ENCODE measurements around the gene CPED1.
A peak's percentile ranks its signal among the peaks of the same experiment; 100 is the strongest.
"Not testable (repeated sequence)": the region's sequence is repeated elsewhere in the genome, so short reads cannot be mapped to it uniquely, and the experiment has no call there.

CPED1 gene

GRCh38 chr7:120997882-120998474, 9.5 kb downstream of the CPED1 start:
- no peak for FAIRE-seq

- FAIRE-seq = no peak
Observed at GRCh38 chr7:120998520-120998919, 10.0 kb downstream of the CPED1 start.

GRCh38 chr7:120998996-120999565, 10.6 kb downstream of the CPED1 start:
- no peak for FAIRE-seq

DNA sequence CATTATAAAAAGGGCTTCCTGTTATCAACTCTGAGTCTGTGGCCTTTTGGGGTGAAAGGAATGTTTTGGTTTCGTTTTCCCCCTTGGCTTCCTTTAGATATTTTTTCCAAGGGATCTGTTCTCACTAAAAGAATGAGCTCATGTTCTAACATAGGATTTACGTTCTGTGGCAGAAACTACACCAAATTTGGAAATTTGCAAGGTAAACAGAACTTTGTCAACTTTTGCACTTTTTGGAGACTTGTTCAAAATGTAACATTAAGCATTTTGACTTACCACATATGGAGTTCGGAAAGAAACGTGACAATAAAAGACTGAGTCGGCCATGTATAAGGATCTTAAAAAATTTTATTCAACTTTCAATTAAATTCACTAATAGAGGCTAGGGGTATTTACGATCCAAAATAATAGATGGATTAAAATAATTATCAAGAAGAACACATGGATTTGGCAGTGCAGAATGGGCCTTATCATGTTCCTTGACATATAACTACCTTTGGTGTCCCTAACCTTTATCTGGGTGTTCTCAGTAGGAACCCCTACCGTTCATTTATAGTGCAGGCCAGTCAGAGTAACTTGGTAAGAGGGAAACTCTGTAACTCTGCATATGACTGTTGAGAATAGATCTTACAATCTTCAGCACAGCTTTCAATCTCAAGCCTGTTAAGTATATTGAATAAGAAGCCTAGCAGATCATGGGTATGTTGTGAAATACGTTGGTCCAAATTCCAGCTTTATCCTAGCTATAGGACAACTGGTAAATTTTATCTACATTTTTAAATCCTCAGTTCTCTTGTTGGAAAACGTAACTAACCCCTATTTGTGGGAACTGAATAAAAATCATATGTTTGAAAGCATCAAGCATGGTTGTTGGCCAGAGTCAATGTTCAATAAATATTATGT, 11.8 kb downstream of the CPED1 start:
- FAIRE-seq = no peak

DNA sequence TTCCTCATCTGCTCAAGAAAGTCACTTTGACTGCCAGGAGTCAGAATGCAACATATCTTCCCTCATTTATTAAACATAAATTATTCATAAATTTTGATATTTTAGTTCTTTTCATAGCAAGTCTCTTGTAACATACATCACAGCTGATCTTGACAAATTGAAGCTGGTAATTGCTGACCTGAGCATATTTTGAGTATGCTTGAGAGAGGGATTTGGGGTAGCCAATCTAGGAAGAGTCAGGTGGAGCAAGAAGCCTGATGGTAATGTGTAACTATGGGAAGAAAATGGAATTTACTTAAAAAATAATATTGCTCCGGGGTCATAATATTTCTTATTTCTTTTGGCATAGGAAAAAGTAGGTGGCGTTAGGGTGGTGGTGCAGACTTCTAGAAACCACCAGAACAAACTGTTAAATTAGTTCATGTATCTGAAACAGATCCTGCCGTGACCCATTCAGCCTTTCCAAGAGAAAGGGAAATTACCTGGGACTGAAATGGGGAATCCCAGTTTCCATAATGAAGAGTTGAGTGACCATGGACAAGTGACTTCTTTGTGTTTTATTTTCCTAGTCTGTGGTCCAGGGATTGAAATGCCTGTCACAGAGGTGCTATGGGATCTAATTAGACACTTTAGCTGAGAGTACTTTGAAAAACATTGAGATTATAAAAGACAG, 12.9 kb downstream of the CPED1 start:
- no peak for FAIRE-seq

DNA sequence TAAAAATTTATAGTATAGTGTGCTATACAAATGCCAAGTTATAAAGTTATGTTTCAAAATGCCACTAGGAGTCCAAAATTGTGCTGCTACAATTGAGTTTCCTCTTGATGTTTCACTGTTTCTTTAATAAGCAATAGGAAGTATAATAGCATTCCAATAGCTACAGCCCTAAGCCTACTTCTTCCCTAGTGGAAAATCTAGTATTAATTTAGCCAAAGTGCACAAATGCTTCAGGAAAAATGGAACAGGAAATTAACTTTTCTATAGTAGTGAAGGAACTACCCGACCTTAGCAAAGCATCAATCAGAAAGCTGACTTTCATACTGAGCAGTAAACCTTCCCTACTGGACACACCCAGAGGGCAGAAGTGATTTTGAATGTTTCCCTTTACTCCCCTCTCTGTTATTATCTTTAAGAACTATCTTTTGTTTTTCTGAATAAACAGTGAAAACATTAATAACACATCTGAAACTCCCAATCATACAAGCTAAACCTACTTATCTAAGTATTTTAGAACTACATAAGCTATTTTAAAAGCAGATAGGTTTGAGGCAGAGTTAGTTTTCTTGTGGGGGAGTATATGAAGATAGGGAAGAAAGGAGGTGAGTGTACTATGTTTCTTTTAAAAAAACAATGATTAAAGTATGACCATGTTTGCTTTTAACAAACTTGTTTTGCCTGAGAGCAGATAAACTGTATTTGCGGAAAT, 13.7 kb downstream of the CPED1 start:
- FAIRE-seq = peak; percentile 93

DNA sequence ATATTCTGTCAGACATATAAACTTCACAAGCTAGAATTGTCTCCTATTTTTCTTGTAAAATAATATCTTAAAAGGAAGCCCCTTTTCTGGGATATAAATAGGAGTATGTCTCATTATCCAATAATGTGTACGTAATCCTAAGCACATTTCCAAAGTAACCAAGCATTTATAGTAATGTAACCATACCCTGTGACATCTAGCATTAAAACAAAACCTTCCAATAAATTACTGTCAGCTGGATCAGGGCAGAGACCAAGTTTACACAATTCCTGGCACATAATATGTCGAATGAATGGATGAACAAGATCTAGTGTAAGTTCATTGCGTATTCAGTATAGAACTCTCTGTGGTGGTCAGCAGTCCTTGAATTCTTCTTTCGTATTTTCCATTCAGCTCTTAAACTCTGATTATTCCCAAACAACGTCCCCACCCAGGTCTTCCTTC, 14.3 kb downstream of the CPED1 start:
- no peak for FAIRE-seq

- FAIRE-seq = no peak
Observed at GRCh38 chr7:121003986-121004685, 15.6 kb downstream of the CPED1 start.

DNA sequence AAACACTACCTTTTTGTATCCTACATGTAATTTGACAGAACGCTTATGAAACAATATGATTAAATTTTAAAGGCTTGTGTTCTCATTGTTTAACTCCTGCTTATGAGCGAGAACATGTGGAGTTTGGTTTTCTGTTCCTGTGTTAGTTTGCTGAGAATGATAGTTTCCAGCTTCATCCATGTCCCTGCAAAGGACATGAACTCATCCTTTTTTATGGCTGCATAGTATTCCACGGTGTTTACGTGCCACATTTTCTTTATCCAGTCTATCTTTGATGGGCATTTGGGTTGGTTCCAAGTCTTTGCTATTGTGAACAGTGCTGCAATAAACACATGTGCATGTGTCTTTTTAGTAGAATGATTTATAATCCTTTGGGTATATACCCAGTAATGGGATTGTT, 16.5 kb downstream of the CPED1 start:
- FAIRE-seq = not testable (repeated sequence)

- FAIRE-seq = no peak
Observed at GRCh38 chr7:121005996-121006584, 17.6 kb downstream of the CPED1 start.

- peak; percentile 94 for FAIRE-seq
Observed at GRCh38 chr7:121006711-121007315, 18.3 kb downstream of the CPED1 start.

- FAIRE-seq = no peak
Observed at GRCh38 chr7:121008816-121009215, 20.3 kb downstream of the CPED1 start.

DNA sequence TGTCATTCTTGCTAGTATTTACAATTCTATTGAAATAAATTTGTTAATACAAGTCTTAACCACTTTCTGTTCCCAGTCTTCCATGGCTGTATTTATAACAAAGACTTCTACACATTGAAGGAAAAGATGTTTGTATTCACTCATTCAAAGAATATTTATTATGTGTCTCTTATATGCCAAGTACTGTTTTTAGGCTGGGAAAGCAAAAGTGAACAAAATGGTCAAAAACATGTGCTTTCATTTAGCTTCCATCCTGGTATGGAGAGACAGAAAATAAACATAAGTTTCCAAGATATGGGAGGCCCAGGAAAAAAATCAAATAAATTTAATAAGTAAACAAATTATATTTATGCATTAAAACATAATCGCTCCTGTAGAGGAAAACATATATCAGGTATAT, 22.9 kb downstream of the CPED1 start:
- no peak for FAIRE-seq

DNA sequence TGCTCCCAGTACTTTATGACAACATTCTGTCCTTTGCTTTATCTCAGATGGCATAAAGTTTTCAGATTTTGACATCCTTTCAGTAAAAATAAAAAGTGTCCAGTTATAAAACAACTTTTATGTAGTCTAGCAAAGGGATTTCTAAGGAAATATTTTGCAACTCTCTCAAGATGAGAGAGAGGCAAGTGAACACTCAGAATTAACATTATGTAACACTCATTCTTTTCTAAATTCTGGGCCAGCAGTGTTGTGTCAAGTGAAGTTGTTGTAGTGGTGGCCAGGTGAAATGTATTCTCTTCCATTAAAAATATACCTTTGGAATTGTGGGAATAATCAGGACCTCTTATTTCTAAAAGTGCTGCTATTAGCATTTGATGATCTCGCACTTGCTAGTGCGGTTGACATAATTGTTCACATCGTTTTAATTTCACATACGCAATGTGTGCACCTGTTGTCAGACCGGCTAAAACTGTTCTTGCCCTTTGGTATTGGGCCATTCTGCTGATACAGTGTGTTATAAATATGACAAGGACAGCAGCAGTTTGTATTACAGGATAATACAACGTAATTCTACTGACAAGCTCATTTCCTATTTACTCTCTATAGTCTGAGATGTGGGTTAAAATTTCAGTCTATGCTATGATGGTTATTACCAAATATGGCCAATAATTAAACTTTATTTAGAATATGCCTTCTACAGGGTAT, 23.8 kb downstream of the CPED1 start:
- FAIRE-seq = no peak

- FAIRE-seq = no peak
Observed at GRCh38 chr7:121012919-121013318, 24.4 kb downstream of the CPED1 start.

- no peak for FAIRE-seq
Observed at GRCh38 chr7:121015560-121015959, 27.0 kb downstream of the CPED1 start.

GRCh38 chr7:121016966-121017365, 28.5 kb downstream of the CPED1 start:
- FAIRE-seq = no peak

DNA sequence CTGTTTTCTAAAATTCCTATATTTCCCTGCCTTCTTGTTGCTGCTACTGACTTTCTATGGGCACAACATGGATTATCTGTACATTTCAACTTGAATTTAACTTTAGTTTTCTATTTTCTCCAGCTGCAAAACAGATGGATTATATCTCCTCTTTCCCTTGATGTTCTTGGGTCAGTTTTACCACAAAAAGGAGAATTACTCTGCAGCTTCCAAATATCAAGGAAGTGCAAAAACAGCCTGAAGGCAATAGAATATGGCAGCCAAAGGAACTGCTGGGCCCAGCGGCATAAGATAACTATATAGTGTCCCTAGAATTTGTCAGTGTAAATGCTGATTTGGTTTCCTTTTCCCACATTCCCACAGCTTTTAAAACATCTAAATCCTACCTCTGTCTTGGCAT, 29.1 kb downstream of the CPED1 start:
- FAIRE-seq = no peak

- FAIRE-seq = no peak
Observed at GRCh38 chr7:121019018-121019417, 30.5 kb downstream of the CPED1 start.

GRCh38 chr7:121020249-121020988, 31.9 kb downstream of the CPED1 start:
- peak; percentile 81 for FAIRE-seq
